HG02642 (cell line): Measurements from ENCODE around the gene DLG2.

ENCODE experiments used
- ATAC-seq: cut with Tn5 transposase; IDR thresholded peaks from one replicate; pipeline ENCODE4 v1.9.1; 2021; ENCODE audit warnings: mild to moderate bottlenecking; ENCODE audit not compliant: unreplicated experiment, poor library complexity

DLG2 gene

GRCh38 chr11:83827940-83828554 lies 1799.1 kb downstream of the DLG2 start:
- ATAC-seq: peak; percentile 77

- no peak for ATAC-seq
These were observed 1799.6 kb downstream of the DLG2 start for GRCh38 chr11:83827520-83827919.

- no peak for ATAC-seq
These were observed 1801.1 kb downstream of the DLG2 start for GRCh38 chr11:83826078-83826477.

- no peak for ATAC-seq
These were observed 1803.6 kb downstream of the DLG2 start for GRCh38 chr11:83823461-83824025.

- no peak for ATAC-seq
These were observed 1807.1 kb downstream of the DLG2 start for GRCh38 chr11:83819931-83820549.

GRCh38 chr11:83818349-83818748 lies 1808.8 kb downstream of the DLG2 start:
- no peak for ATAC-seq

GRCh38 chr11:83816572-83817187 lies 1810.5 kb downstream of the DLG2 start:
- ATAC-seq: no peak

GRCh38 chr11:83815736-83816135 lies 1811.4 kb downstream of the DLG2 start:
- ATAC-seq: no peak

- no peak for ATAC-seq
These were observed 1813.8 kb downstream of the DLG2 start for GRCh38 chr11:83813296-83813695.

GRCh38 chr11:83809274-83809673 lies 1817.9 kb downstream of the DLG2 start:
- no peak for ATAC-seq

- ATAC-seq: no peak
These were observed 1825.3 kb downstream of the DLG2 start for GRCh38 chr11:83801799-83802198.

- no peak for ATAC-seq
These were observed 1833.8 kb downstream of the DLG2 start for GRCh38 chr11:83793310-83793709.

GRCh38 chr11:83791557-83791956 lies 1835.6 kb downstream of the DLG2 start:
- no peak for ATAC-seq

- ATAC-seq: no peak
These were observed 1841.2 kb downstream of the DLG2 start for GRCh38 chr11:83785942-83786341.

GRCh38 chr11:83784419-83784818 lies 1842.7 kb downstream of the DLG2 start:
- ATAC-seq: no peak

- ATAC-seq: no peak
These were observed 1844.8 kb downstream of the DLG2 start for GRCh38 chr11:83782329-83782728.

GRCh38 chr11:83779876-83780275 lies 1847.3 kb downstream of the DLG2 start:
- ATAC-seq: no peak

GRCh38 chr11:83778596-83778995 lies 1848.5 kb downstream of the DLG2 start:
- no peak for ATAC-seq

- ATAC-seq: no peak
These were observed 1852.9 kb downstream of the DLG2 start for GRCh38 chr11:83773950-83774880.

GRCh38 chr11:83768489-83768888 lies 1858.7 kb downstream of the DLG2 start:
- ATAC-seq: no peak
